Measurements from ENCODE around the gene BLTP1.

DNA sequence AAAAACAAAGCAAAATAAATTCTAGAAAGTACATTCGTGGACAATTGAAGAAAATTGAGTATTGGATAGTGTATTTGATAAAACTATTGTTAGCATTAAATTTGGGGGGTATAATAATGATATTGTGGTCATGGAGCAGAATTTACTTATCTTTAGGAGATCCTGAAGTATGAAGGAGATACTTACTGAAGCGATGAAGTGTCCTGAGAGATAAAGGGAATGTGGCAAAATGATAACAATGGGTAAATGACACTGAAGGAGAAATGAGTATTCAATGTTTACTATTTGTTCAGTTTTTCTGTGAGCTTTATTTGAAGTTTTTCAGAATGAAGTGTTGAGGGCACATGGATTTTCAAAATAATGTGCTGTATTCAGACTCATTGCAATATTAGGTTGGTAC lies 30.0 kb upstream of the BLTP1 start:
- TF ChIP-seq, protein P1, sequence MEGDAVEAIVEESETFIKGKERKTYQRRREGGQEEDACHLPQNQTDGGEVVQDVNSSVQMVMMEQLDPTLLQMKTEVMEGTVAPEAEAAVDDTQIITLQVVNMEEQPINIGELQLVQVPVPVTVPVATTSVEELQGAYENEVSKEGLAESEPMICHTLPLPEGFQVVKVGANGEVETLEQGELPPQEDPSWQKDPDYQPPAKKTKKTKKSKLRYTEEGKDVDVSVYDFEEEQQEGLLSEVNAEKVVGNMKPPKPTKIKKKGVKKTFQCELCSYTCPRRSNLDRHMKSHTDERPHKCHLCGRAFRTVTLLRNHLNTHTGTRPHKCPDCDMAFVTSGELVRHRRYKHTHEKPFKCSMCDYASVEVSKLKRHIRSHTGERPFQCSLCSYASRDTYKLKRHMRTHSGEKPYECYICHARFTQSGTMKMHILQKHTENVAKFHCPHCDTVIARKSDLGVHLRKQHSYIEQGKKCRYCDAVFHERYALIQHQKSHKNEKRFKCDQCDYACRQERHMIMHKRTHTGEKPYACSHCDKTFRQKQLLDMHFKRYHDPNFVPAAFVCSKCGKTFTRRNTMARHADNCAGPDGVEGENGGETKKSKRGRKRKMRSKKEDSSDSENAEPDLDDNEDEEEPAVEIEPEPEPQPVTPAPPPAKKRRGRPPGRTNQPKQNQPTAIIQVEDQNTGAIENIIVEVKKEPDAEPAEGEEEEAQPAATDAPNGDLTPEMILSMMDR (IDR thresholded peaks at IDR 0.05 in 2 of 3, conservative IDR thresholded peaks at IDR 0.05 in 1 of 3; ENCODE audit: borderline replicate concordance in 1 of 3, insufficient read depth in 1 of 3, low read depth in 2 of 3, low read length in 2 of 3): no peak
- no peak for TF ChIP-seq POLR2AphosphoS5 (IDR thresholded peaks at IDR 0.05; ENCODE audit: low read depth, low read length)
- TF ChIP-seq CEBPB (IDR thresholded peaks at IDR 0.05; ENCODE audit: low read depth): no peak
- TF ChIP-seq RAD21 (IDR thresholded peaks at IDR 0.05; ENCODE audit: low read depth): no peak
- TF ChIP-seq EZH2 (IDR thresholded peaks at IDR 0.05): no peak

All from HCT116 (cell line).